IPS-18c (cell line): Measurements from ENCODE around the gene F7.
"Not testable (repeated sequence)": the region's sequence is repeated elsewhere in the genome, so short reads cannot be mapped to it uniquely, and the experiment has no call there.

ENCODE experiments used
- H3K4me3 ChIP-seq: 2 replicates; pipeline ENCODE4 v1.7.0; 2013; ENCODE audit warnings: low read depth, mild to moderate bottlenecking, low read length, moderate library complexity; ENCODE audit not compliant: insufficient read depth
- H3K9me3 ChIP-seq: one replicate; pipeline ENCODE4 v1.6.1; 2013; ENCODE audit warnings: mild to moderate bottlenecking, low read length, moderate library complexity; ENCODE audit not compliant: control insufficient read depth, insufficient read depth

F7 gene

DNA sequence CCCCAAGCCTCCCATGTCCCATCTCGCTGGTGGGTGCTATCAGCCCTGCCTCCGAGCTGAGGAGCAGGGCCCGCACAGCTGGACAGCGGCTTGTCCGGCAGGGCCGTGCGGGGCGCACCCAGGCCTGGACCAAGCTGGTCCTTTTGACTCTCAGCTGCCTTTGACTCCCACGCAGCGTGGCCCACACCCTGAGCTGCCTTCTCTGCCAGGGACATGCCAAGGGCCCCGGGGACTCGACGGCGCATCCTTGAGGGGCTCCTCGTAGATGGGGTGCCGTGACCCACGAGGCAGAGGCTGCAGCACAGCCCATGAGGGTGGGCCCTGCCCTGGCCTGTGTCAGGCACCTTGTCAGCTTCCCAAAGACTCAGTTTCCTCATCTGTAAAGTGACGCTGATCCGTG lies 38.8 kb upstream of the F7 start:
- Histone ChIP-seq H3K9me3 (no peaks in the 10 kb centered on the region), H3K4me3 (no peak overlapping the region)

DNA sequence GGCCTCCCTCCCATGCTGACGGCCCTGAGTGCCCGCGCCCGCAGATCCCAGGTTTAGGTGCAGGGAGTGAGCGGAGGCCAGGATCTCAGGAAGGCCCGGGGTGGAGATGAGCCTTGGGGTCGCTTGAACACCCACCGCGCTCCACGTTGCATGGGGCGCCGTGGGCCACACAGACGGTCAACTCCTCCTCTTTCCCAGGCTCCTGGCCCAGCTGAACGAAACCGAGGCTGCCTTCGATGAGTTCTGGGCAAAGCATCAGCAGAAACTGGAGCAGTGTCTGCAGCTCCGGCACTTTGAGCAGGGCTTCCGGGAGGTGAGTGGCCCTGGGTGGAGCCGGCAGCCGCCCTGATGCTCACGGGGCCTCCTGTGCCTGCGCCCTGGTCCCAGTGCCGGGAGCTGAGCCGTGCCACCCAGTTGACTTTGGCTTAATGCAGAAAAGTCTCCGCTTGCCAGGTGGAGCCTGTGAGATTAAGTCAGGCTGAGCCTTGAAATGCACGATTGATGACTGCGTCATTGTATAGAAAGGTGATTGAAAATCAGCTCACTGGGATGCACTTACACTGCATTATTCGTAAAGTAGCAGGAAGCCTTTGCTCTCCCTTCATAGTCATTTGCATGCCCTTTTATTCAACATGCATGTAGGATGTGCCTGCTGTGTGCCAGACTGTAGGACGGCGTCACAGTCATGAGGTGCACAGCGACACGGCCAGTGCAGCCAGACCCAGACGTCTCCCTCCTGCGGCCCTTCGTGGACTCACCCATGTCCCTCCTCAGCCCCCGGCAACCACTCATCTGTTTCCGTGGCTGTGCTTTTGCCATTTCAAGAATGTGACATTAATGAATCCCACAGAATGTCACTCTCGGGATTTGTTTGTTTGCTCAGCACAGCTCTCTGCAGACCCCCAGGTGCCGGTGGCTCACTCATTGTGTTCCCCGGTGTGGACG lies 35.5 kb upstream of the F7 start:
- Histone ChIP-seq H3K4me3 (no peak overlapping the region), H3K9me3 (no peaks in the 10 kb centered on the region)

DNA sequence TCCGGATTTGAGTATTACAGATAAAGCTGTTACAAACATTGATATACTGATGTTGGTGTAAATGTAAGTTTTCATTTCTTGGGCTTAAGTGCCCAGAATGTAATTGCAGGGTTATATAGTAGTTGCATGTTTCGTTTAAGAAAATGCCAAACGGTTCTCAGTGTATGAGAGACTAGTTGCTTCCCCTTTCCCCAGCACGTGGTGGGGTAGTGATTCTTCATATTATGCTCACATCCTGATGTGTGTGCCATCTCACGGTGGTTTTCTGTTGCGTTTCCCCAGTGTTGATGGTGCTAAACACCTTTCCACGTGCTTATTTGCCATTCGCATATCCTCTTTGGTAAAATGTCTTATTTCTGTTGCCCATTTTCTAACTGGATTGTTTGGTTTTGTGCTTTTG lies 34.7 kb upstream of the F7 start:
- Histone ChIP-seq H3K4me3 (no peak overlapping the region), H3K9me3 (no peaks in the 10 kb centered on the region)

DNA sequence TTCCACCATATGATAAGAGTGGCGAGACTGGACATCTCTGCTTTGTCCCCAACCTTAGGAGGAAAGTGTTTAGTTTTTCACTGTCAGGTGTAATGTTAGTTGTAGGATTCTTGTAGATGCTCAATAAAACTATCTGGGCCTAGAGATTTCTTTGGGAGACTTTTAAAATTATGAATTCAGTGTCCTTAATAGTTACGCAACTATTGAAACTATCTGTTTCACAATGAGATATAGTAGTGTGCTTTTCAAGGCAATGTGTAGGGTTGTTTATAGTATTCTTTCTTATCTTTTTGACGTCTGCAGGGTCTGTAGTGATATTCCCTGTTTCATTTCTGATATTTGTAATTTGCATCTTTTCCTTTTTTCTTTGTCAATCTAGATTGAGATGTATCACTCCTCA lies 33.2 kb upstream of the F7 start:
- Histone ChIP-seq H3K9me3 (no peaks in the 10 kb centered on the region), H3K4me3 (no peak overlapping the region)

DNA sequence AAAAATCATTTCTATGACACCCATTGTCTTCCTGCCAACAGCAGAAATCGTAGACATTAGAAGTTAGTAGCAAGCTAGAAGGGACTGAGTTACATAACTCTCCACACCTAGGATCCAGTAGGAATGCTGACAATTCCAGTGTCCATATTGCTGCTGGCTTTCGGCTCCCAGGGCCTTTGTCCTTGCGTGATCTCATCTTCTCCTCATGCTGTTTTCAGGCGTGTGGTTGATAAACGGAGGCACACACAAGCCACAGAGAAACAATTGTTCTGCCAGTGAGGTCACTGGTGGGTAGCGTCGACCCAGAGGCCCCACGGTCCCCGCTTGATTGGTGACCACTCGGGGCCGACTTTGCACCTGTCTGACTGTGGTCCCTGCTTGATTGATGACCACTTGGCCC lies 31.6 kb upstream of the F7 start:
- H3K4me3 ChIP-seq = no peak overlapping the region
- no peaks in the 10 kb centered on the region for H3K9me3 ChIP-seq

DNA sequence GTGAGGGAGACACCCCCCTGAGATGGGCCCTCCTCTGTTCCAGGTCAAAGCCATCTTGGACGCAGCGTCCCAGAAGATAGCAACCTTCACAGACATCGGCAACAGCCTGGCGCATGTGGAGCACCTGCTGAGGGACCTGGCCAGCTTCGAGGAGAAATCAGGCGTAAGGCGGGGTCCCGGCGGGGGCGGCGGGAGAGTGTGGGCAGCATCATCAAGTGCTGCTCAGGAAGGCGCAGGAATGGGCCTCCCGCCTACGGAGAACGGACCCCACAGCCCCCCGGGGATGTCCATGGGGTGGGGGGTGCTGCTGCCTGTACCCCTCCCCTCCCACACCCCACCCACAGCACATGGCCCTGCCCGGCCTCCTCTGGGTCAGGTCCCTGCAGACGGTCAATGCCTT lies 31.2 kb upstream of the F7 start:
- H3K4me3 ChIP-seq = no peak overlapping the region

DNA sequence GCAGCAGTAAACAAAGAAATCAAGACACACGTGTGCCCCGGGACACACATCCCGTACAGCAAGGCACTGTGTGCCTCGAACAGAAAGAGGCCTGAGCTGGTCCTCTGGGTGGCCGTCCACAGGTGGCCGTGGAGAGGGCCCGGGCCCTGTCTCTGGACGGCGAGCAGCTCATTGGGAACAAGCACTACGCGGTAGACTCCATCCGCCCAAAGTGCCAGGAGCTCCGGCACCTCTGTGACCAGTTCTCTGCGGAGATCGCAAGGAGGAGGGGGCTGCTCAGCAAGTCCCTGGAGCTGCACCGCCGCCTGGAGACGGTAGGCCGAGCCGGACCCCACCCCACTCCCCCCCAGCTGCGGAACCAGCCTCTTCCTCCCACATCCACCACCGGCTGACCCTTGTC lies 30.7 kb upstream of the F7 start:
- no peaks in the 10 kb centered on the region for H3K9me3 ChIP-seq
- no peak overlapping the region for H3K4me3 ChIP-seq

More for the DNA sequence above, 31.2 kb upstream of the F7 start:
- H3K9me3 ChIP-seq = no peaks in the 10 kb centered on the region

DNA sequence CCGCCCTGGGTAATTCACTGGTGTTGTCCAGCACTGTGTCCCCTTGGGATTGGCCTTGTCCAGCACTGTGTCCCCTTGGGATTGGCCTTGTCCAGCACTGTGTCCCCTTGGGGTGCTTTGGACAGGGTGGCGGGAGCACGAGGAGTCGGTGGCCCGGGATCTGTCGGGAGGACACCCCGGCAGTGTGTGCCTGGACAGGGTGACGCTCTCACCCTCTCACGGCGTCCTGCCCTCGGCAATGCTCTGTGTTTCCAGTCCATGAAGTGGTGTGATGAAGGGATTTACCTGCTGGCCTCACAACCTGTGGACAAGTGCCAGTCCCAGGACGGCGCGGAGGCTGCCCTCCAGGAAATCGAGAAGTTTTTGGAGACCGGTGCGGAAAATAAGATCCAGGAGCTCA lies 29.9 kb upstream of the F7 start:
- H3K9me3 ChIP-seq = no peaks in the 10 kb centered on the region
- no peak overlapping the region for H3K4me3 ChIP-seq

DNA sequence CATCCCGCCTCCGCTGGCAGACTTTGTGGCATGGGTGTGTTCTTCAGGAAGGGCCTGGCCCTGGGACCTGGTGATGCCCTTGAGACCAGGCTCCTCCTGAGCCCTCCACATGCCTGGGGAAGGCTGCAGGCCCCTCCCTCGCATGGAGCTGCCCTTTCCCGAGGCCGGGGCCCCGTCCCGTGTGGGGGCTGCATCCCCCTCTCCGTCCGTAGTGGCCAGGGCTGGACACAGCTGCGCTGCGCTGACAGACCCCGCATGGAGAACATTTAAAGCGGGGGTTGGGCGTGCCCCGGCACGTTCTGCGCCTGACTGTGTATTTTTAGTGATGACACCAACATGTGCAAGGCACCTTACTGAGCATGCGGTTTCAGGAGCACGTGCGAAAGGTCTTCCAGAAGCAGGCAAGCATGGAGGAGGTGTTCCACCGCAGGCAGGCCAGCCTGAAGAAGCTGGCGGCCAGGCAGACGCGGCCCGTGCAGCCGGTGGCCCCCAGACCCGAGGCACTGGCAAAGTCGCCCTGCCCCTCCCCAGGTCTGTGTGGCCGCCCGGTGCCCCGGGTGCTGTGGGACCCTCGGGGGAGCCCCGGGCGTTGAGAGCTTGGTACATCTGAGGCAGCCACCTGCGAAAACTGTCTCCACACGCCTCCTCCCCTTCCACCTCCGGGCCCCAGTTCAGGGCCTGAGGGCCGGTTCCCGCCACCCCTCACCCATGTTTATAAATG lies 28.8 kb upstream of the F7 start:
- Histone ChIP-seq H3K9me3 (no peaks in the 10 kb centered on the region), H3K4me3 (no peak overlapping the region)

DNA sequence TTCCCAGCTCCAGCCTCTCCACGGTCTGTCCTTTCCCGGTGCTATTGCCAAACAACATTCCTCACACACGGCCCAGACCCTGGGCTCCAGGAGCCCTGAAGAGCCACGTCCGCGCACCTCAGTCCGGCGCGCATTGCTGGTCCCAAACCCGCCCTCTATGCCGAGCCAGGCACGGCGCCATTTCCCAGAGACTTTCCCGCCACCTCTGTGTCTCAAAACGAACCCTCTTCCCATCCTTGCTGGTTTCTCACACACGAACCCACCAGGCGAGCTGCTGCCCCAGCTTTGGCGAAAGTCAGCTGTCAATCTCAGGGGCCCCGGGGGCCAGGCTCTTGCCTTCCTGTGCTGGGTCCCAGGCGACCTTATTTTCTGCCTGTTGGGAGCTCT lies 28.0 kb upstream of the F7 start:
- Histone ChIP-seq H3K9me3 (no peaks in the 10 kb centered on the region), H3K4me3 (no peak overlapping the region)

DNA sequence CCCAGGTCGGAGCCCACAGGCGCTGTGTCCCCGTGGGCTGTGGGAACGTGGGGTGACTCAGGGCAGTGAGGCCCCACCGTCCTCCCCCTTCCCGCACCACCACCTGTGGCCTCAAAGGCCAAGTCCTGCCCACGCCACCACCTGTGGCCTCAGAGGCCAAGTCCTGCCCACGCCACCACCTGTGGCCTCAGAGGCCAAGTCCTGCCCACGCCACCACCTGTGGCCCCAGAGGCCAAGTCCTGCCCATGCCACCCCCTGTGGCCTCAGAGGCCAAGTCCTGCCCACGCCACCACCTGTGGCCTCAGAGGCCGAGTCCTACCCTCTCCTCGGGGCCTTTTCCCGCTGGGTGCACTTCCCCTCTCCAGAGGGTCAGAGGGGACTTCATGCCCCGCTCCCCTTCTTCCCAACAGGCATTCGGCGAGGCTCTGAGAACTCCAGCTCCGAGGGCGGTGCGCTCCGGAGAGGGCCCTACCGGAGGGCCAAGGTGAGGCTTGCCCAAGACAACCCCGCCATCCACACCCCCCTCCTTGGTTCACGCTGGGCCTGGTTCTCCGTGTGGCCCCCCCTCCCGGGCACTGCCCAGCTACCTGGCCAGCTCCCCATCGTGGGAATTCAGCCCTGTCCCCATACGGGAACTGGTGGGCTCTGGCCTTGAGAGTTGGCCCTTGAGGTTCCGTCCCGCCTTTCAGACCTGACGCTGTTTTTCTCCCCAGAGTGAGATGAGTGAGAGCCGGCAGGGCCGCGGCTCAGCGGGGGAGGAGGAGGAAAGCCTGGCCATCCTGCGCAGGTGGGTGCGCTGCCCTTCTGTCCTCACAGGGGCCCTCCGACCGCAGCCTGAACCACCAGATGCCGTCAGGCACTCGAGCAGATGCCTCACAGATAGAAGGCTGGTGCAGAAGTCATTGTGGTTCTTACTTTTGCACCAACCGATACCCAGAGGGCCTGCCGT lies 27.4 kb upstream of the F7 start:
- no peaks in the 10 kb centered on the region for H3K9me3 ChIP-seq
- no peak overlapping the region for H3K4me3 ChIP-seq

DNA sequence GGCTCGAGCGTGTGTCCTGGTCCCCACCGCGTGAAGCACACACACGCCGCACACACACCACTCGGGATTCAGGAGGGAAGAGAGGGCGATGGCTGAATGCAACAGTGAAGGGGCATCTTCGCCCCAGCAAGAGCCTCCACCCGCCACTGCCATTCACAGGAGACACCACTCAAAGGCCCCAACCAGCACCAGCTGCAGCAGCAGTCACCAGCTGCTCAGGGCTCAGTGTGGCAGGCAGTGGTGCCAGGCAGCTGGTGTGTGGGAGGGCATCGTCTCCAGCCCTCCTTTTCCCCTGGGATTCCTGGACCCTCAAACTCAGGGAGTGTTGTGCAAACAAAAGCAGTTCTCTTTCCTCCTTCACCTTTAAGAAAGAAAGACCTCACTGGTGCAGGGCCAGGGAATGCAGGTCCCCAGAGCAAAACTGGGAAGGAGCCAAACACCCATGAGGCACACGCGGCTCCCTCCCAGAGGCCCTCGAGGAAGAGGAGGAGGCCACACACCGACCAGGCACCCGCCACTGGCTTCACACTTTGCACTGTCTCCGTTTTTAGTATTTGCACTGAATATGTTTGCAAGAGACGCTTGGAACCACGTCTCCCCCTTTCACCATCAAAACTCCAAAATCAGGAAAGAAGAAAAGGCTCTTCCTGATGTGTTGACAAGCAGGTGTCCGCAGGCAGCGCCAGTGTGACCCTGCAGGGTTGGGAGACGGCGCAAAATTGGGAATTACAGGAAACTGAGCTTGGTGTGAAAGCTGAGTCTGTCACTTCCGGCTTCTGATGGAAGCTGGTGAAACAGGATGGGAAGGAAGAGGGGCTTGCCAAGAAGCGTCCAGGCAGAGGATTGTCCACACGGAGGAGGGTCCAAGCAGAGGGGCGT lies 26.4 kb upstream of the F7 start:
- Histone ChIP-seq H3K9me3 (no peaks in the 10 kb centered on the region), H3K4me3 (no peak overlapping the region)

DNA sequence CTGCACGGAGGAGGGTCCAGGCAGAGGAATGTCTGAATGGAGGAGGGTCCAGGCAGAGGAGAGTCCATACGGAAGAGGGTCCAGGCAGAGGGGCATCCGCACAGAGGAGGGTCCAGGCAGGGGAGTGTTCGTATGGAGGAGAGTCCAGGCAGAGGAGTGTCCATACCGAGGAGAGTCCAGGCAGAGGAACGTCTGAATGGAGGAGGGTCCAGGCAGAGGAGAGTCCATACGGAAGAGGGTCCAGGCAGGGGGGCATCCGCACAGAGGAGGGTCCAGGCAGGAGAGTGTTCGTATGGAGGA lies 25.9 kb upstream of the F7 start:
- not testable (repeated sequence) for H3K4me3 ChIP-seq

DNA sequence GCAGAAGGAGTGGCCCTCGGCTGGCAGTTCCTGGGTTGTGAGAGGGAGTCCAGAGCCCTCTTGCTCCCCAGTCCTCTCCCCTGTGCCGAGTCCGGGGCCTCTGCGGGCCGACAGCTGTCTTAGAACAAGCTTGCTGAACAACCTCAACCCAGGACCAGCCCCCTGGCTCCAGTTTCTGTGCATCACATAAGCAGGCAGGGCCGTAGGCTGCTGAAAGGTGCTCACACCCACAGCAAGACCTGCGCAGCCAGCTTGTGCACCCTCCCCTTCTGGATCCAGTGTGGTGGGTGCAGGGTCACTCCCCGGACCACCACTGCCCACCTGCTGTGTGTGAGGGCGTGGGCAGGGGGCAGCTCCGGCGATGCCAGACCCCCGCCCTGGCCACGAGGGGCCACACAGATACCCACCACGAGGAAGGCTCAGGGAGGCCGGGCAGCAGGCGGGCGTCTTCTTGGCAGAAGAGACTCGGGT lies 25.2 kb upstream of the F7 start:
- no peaks in the 10 kb centered on the region for H3K9me3 ChIP-seq

More for the DNA sequence above, 25.9 kb upstream of the F7 start:
- H3K9me3 ChIP-seq = not testable (repeated sequence)

DNA sequence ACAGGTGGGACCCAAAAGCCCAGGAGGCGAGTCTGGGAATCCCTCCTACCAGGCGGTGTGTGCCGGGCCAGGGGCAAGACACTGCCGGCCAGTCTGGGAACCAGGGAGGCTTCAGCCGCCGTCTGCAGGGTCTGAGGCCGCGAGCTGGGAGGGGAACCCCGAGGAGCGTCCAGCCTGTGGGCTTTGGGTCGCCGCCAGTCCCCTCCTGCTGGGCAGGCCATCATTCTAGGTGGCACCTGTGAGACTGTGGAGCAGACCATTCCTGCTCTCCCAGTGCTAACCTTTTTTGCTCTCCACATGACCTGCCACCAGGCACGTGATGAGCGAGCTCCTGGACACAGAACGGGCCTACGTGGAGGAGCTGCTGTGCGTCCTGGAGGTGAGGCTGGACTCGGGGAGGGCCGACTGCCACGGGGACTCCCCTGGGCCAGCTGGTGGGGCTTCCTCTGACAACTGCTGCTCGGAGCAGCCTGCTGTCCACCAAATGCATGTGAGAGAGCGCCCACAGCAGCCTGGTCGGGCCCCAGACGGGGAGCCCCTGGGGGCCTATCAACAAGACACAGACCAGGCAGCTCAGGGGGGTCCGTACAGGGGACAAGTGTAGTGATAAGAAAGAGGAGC lies 24.6 kb upstream of the F7 start:
- H3K9me3 ChIP-seq = no peaks in the 10 kb centered on the region
- no peak overlapping the region for H3K4me3 ChIP-seq

More for the DNA sequence above, 25.2 kb upstream of the F7 start:
- no peak overlapping the region for H3K4me3 ChIP-seq
